ENCODE results near the gene FNDC10. TPM values are rescaled to one million over a fixed set of nuclear protein-coding genes. Genes with fewer than 3 reads are reported as not detected.

FNDC10 gene
- total RNA-seq, 2 donors from 2014 or later, result 1.3 to 2.3 TPM

DNA sequence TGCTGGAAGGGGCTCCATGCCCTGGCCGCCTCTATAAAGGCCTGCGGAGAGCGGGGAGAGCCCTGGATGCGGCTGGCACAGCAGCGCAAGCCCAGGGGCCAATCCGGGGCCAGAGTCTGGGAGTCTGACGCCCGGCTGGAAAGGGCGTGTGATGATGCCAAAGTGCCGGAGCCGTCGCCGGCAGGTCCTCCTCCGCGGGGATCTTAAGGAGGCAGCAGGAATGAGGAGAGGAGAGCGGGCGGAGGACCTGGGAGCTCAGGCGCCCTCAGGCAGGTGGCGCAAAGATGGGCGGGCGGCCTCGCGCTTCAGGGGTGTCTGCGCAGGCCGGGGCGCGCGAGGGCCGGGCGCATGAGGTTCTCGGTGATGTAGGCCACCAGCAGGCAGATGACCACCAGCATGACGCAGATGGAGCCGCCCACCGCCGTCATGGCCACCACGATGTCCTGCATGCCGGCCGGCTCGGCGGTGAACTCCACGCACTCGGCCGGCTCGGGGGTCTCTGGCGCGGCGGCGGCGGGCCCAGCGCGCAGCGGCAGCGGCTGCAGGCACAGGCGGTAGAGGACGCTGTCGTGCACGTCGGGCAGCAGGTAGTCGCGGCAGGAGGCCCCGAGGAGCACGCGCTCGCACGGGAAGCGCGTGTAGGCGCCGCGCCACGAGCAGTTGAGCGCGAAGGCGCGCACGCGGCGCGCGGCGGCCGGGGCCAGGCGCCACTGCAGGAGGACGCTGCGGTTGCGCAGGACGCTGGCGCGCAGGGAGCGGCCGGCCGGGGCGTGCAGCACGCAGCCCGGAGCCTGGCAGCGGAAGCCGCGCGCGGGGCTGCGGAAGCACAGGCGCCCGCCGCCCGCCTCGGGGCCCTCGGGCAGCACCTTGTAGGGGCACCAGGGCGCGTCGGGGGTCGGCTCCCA is 653 bp downstream of the FNDC10 start:
- TF ChIP-seq, protein P1, sequence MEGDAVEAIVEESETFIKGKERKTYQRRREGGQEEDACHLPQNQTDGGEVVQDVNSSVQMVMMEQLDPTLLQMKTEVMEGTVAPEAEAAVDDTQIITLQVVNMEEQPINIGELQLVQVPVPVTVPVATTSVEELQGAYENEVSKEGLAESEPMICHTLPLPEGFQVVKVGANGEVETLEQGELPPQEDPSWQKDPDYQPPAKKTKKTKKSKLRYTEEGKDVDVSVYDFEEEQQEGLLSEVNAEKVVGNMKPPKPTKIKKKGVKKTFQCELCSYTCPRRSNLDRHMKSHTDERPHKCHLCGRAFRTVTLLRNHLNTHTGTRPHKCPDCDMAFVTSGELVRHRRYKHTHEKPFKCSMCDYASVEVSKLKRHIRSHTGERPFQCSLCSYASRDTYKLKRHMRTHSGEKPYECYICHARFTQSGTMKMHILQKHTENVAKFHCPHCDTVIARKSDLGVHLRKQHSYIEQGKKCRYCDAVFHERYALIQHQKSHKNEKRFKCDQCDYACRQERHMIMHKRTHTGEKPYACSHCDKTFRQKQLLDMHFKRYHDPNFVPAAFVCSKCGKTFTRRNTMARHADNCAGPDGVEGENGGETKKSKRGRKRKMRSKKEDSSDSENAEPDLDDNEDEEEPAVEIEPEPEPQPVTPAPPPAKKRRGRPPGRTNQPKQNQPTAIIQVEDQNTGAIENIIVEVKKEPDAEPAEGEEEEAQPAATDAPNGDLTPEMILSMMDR (IDR thresholded peaks at IDR 0.05), result no peak
- no peak for TF ChIP-seq POLR2A (IDR thresholded peaks at IDR 0.05)
- intact Hi-C loops (cut with DNase I), result no loop called here
- ATAC-seq (peak; percentile 25), DNase-seq (peak in 1 of 4 donors; percentile 16)
- Histone ChIP-seq H3K27me3 (no peaks in the 10 kb centered on the region), H3K27ac (no peak overlapping the region), H3K9me3 (no peaks in the 10 kb centered on the region), H3K4me3 (no peak overlapping the region), H3K4me1 (peaks cover 26% of the 10 kb centered on the region), H3K36me3 (replicated peaks in 1 of 2; ENCODE audit: insufficient read depth in 1 of 2, low read depth in 2 of 2) (no peaks in the 10 kb centered on the region)
- 37 to 40% methylated on average over 44 to 64 of the region's 111 CpGs for WGBS, 2 donors

DNA sequence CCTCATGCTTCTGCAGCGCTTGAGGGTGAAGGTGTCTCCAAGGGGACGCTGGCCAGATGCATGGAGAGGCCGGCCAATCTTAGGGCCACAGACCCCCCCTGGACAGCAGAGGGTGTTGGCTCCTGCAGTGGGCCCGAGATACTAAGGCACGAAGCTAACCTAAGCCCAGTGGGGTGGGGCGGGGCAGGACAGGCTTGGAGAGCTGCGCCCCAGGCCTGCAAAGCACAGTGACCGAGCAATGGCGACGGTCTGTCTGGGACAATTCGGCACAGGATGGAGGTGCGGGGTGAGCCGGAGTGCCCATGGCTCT is 1.3 kb downstream of the FNDC10 start:
- Histone ChIP-seq H3K27me3 (no peaks in the 10 kb centered on the region), H3K9me3 (no peaks in the 10 kb centered on the region), H3K4me3 (no peak overlapping the region), H3K27ac (no peak overlapping the region), H3K36me3 (replicated peaks in 1 of 2; ENCODE audit: insufficient read depth in 1 of 2, low read depth in 2 of 2) (no peaks in the 10 kb centered on the region), H3K4me1 (peaks cover 26% of the 10 kb centered on the region)
- intact Hi-C loops (cut with DNase I), result no loop called here
- WGBS, 2 donors, result 92 to 100% methylated on average over 8 to 13 of the region's 13 CpGs
- DNase-seq (no peak), ATAC-seq (no peak)
- TF ChIP-seq, protein P1 (IDR thresholded peaks at IDR 0.05), result no peak
- no peak for TF ChIP-seq POLR2A (IDR thresholded peaks at IDR 0.05)

DNA sequence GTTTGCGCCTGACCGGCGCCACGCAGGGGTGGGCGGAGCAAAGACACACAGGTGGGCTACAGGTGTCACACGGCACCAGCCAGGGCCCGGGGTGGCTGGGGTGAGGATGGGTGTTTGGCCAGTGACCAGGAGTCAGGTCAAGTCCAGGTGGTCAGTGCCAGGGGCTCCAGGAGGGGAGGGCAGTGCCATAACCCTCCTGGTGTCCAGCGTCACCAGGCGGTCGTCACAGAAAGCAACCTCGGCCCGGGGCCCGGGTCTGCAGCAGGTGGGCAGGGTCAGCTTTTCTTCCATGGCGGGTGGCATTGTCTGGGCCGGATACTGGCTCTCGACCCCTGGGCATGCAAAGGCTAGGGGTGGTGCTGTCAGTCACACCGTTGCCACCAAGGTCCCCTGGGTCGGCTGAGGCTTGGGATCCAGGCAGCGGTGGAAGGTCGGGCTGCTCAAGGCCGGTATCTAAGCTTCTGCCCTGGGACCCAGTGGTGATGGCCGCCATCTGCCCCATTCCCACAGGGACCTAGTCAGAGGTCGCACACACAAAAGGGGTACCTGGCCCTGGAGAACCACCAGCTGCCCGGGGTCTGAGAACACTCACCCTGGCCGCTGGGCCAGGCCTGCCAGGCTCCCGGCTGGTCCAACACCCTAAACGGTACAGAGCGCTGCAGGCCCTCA is 1.8 kb downstream of the FNDC10 start:
- no peaks in the 10 kb centered on the region for H3K27me3 ChIP-seq
- H3K4me1 ChIP-seq, result peaks cover 26% of the 10 kb centered on the region
- intact Hi-C loops (cut with DNase I), result no loop called here
- no peak overlapping the region for H3K4me3 ChIP-seq
- ATAC-seq, result peak; percentile 3
- TF ChIP-seq, protein P1 (IDR thresholded peaks at IDR 0.05), result no peak
- no peak for TF ChIP-seq POLR2A (IDR thresholded peaks at IDR 0.05)
- no peaks in the 10 kb centered on the region for H3K9me3 ChIP-seq
- no peak overlapping the region for H3K27ac ChIP-seq
- no peaks in the 10 kb centered on the region for H3K36me3 ChIP-seq (replicated peaks in 1 of 2; ENCODE audit: insufficient read depth in 1 of 2, low read depth in 2 of 2)
- WGBS, 2 donors, result 60% methylated on average over 28 of the region's 28 CpGs; no CpG with 5 or more reads in 1 of the 2 donors
- peak in 1 of 4 donors; percentile 15 for DNase-seq

DNA sequence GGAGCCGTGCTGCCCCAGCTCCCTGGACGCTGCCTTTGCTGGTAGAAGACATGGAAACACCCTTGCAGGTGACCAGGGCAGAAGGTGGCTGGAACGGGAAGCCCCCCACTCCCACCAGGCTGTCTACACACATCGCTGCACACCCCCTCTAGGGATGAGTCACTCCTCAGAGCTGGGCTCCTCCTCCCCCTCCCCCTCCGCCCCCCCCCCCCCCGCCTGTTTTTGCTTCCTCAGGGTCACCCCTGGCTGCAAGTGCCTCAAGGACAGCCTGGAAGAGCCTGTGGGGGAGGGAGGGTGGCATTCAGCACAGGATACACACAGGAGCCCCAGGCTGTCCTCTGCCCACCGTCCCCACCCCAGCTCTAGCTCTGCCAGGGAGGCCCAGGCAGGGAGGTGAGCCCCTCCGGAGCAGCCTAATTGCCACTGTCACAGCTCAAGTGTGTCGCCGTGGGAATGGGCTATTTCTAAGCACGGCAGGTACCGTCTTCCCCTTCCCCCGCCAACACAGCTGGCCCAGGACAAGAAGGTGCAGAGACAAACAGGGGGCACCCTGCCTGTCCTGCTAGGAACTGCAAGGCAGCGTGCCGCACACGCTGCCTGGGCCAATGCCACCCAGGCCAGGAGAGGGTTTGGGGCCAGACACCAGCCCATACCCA is 2.5 kb downstream of the FNDC10 start:
- 0 to 25% methylated on average over 2 to 13 of the region's 16 CpGs for WGBS, 2 donors
- peak; percentile 41 for ATAC-seq
- intact Hi-C loops (cut with DNase I), result no loop called here

More for the DNA sequence above, 2.5 kb downstream of the FNDC10 start:
- Histone ChIP-seq H3K27me3 (no peaks in the 10 kb centered on the region), H3K27ac (no peak overlapping the region), H3K36me3 (replicated peaks in 1 of 2; ENCODE audit: insufficient read depth in 1 of 2, low read depth in 2 of 2) (no peaks in the 10 kb centered on the region), H3K9me3 (no peaks in the 10 kb centered on the region), H3K4me1 (peaks cover 26% of the 10 kb centered on the region), H3K4me3 (no peak overlapping the region)
- TF ChIP-seq, protein P1 (IDR thresholded peaks at IDR 0.05), result peak in 5 of 7 experiments; percentile 15 to 38 (median 32)
- no peak for TF ChIP-seq POLR2A (IDR thresholded peaks at IDR 0.05)
- DNase-seq, result peak in 2 of 4 donors; percentile 33 to 47
